Esophagus squamous epithelium (tissue), 5 donors: ENCODE results near the gene PLSCR3. TPM values are rescaled to one million over a fixed set of nuclear protein-coding genes. Genes with fewer than 3 reads are reported as not detected.
"Not testable (repeated sequence)": the region's sequence is repeated elsewhere in the genome, so short reads cannot be mapped to it uniquely, and the experiment has no call there.

ENCODE experiments used
- DNase-seq: peaks from one replicate; lab custom pipeline; 2025; lab: John Stamatoyannopoulos, UW
- H3K27ac ChIP-seq, 4 donors: fragments of 200-600 bp; sonication (generic); one replicate each; pipeline ENCODE4 v1.5.1; 2016 to 2019; ENCODE audit warnings: mild to moderate bottlenecking in 1 of 4
- H3K27me3 ChIP-seq, 4 donors: fragments of 200-600 bp; sonication (generic); 1 replicate in 3 of 4; 2 replicates in 1 of 4; pipeline versions ENCODE4 v1.5.1 to v1.6.0; 2017 to 2021; ENCODE audit warnings: antibody characterized with exemption in 1 of 4
- H3K36me3 ChIP-seq, 3 donors: fragments of 200-600 bp; sonication (generic); one replicate each; pipeline ENCODE4 v1.5.1; 2016 to 2019
- H3K4me1 ChIP-seq, 3 donors: fragments of 200-600 bp; sonication (generic); one replicate each; pipeline ENCODE4 v1.5.1; 2017 to 2019
- H3K4me3 ChIP-seq, 4 donors: fragments of 200-600 bp; sonication (generic); 1 replicate in 3 of 4; 2 replicates in 1 of 4; pipeline ENCODE4 v1.5.1; 2016 to 2019; ENCODE audit warnings: mild to moderate bottlenecking in 2 of 4, moderate library complexity in 1 of 4
- H3K9me3 ChIP-seq, 3 donors: fragments of 200-600 bp; sonication (generic); one replicate each; pipeline ENCODE4 v1.5.1; 2016 to 2019
- POLR2A ChIP-seq, 4 donors: fragments of 450-650 bp; IDR thresholded peaks; one replicate each; pipeline ENCODE4 v1.6.1; 2017; ENCODE audit warnings: antibody characterized with exemption in 4 of 4, mild to moderate bottlenecking in 4 of 4, moderate library complexity in 3 of 4
- WGBS, 2 donors: methylation state at CpG; one replicate each; pipeline ENCODE4 v1.1.5; 2018; 5-methylcytosine and 5-hydroxymethylcytosine counted together
- intact Hi-C: fragments of 100-400 bp; cut with DNase I; formaldehyde crosslinking; loops from one replicate; pipeline ENCODE4 v1.15.0; 2022
- total RNA-seq, 4 donors: library from RNA; depleted of rRNA; stranded (reverse); fragments of >200 nt; gene quantifications; one replicate each; pipeline ENCODE4 v1.1.0, GENCODE V29; 2016
- TF ChIP-seq, protein P1 (sequence below), 6 experiments: fragments of 450-650 bp in 4 of 6; fragments of 200-600 bp in 2 of 6; sonication (generic) in 2 of 6; IDR thresholded peaks; one replicate each; pipeline ENCODE4 v1.5.1; 2016 to 2019; ENCODE audit warnings: antibody characterized with exemption in 6 of 6, mild to moderate bottlenecking in 4 of 6, moderate library complexity in 4 of 6
- donor health status: DM: yes; HTN: yes; CAD: no.

The PLSCR3 gene
- total RNA-seq, 4 donors from 2014 or later = 18.6 to 33.5 (median 24.7) TPM

GRCh38 chr17:7380321-7380720 lies 14.0 kb downstream of the PLSCR3 start:
- peaks cover 0 to 5% (median 0%) of the 10 kb centered on the region in 4 donors for H3K27me3 ChIP-seq
- H3K27ac ChIP-seq = peak overlapping the region; percentile 81 to 89 (median 85)
- WGBS, 2 donors = 20% methylated on average over 2 of the region's 7 CpGs; no CpG with 5 or more reads in 1 of the 2 donors
- peak overlapping the region; percentile 49 to 73 (median 68) for H3K4me3 ChIP-seq
- H3K36me3 ChIP-seq = peaks cover 0 to 25% (median 0%) of the 10 kb centered on the region in 3 donors
- peaks cover 0 to 5% (median 0%) of the 10 kb centered on the region in 3 donors for H3K9me3 ChIP-seq
- H3K4me1 ChIP-seq = peaks cover 20 to 53% (median 31%) of the 10 kb centered on the region in 3 donors
- DNase-seq = no peak
- intact Hi-C loops = no loop called here
- TF ChIP-seq, protein P1, sequence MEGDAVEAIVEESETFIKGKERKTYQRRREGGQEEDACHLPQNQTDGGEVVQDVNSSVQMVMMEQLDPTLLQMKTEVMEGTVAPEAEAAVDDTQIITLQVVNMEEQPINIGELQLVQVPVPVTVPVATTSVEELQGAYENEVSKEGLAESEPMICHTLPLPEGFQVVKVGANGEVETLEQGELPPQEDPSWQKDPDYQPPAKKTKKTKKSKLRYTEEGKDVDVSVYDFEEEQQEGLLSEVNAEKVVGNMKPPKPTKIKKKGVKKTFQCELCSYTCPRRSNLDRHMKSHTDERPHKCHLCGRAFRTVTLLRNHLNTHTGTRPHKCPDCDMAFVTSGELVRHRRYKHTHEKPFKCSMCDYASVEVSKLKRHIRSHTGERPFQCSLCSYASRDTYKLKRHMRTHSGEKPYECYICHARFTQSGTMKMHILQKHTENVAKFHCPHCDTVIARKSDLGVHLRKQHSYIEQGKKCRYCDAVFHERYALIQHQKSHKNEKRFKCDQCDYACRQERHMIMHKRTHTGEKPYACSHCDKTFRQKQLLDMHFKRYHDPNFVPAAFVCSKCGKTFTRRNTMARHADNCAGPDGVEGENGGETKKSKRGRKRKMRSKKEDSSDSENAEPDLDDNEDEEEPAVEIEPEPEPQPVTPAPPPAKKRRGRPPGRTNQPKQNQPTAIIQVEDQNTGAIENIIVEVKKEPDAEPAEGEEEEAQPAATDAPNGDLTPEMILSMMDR (IDR thresholded peaks at IDR 0.05) = no peak
- TF ChIP-seq POLR2A (IDR thresholded peaks at IDR 0.05) = no peak

- Histone ChIP-seq H3K4me1 (peaks cover 19 to 45% (median 30%) of the 10 kb centered on the region in 3 donors), H3K9me3 (peaks cover 0 to 5% (median 0%) of the 10 kb centered on the region in 3 donors), H3K27me3 (peaks cover 0 to 5% (median 0%) of the 10 kb centered on the region in 4 donors), H3K4me3 (no peak overlapping the region), H3K27ac (no peak overlapping the region), H3K36me3 (peaks cover 0 to 13% (median 0%) of the 10 kb centered on the region in 3 donors)
- 91 to 97% methylated on average over 3 of the region's 3 CpGs for WGBS, 2 donors
- intact Hi-C loops = no loop called here
- DNase-seq = no peak
- TF ChIP-seq, protein P1 (IDR thresholded peaks at IDR 0.05) = no peak
- no peak for TF ChIP-seq POLR2A (IDR thresholded peaks at IDR 0.05)
These were observed 15.2 kb downstream of the PLSCR3 start for GRCh38 chr17:7379134-7379533.

DNA sequence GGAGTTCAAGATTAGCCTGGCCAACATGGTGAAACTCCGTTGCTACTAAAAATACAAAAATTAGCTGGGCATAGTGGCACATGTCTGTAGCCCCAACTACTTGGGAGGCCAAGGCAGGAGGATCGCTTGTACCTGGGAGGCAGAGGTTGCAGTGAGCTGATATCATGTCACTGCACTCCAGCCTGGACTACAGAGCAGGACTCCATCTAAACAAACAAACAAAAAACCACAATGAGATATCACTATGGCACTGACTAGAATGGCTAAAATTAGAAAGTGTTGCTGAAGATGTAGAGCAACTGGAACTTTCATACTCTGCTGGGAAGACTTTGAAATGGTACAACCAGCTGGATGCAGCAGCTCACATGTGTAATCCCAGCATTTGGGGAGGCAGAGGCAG lies 20.0 kb downstream of the PLSCR3 start:
- intact Hi-C loops = no loop called here
- DNase-seq = no peak
- 83 to 88% methylated on average over 2 of the region's 2 CpGs for WGBS, 2 donors
- no peaks in the 10 kb centered on the region for H3K4me1 ChIP-seq
- H3K27me3 ChIP-seq = no peaks in the 10 kb centered on the region
- peaks cover 0 to 5% (median 0%) of the 10 kb centered on the region in 3 donors for H3K9me3 ChIP-seq
- no peaks in the 10 kb centered on the region for H3K36me3 ChIP-seq
- no peak for TF ChIP-seq POLR2A (IDR thresholded peaks at IDR 0.05)
- TF ChIP-seq, protein P1 (IDR thresholded peaks at IDR 0.05) = no peak
- H3K27ac ChIP-seq = no peak overlapping the region
- no peak overlapping the region for H3K4me3 ChIP-seq

DNA sequence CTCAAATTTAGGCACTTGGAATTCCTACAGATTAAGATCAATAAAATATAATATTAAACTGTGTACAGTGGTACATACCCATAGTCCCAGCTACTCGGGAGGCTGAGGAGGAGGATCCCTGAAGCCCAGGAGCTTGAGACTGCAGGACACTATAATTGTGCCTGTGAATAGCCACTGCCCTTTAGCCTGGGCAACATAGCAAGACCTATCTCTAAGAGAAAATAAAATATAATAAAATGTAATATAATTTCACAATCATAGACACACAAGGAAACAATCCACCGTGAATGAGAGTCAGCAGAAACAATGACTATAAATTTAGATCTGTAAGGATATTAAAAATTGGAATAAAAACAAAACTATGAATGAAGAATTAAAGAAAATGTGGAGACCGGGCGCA lies 23.5 kb downstream of the PLSCR3 start:
- 67 to 77% methylated on average over 4 of the region's 4 CpGs for WGBS, 2 donors
- H3K36me3 ChIP-seq = no peaks in the 10 kb centered on the region
- no peak for DNase-seq
- intact Hi-C loops = no loop called here
- TF ChIP-seq, protein P1 (IDR thresholded peaks at IDR 0.05) = no peak
- no peak for TF ChIP-seq POLR2A (IDR thresholded peaks at IDR 0.05)
- H3K9me3 ChIP-seq = no peaks in the 10 kb centered on the region
- no peaks in the 10 kb centered on the region for H3K4me1 ChIP-seq
- H3K27me3 ChIP-seq = no peaks in the 10 kb centered on the region
- H3K27ac ChIP-seq = no peak overlapping the region
- no peak overlapping the region for H3K4me3 ChIP-seq

GRCh38 chr17:7369825-7370224 lies 24.5 kb downstream of the PLSCR3 start:
- no peaks in the 10 kb centered on the region for H3K36me3 ChIP-seq
- H3K27ac ChIP-seq = no peak overlapping the region
- no peaks in the 10 kb centered on the region for H3K4me1 ChIP-seq
- intact Hi-C loops = no loop called here
- no peaks in the 10 kb centered on the region for H3K27me3 ChIP-seq
- no peak for DNase-seq
- 72 to 73% methylated on average over 4 to 5 of the region's 5 CpGs for WGBS, 2 donors
- TF ChIP-seq POLR2A (IDR thresholded peaks at IDR 0.05) = no peak
- TF ChIP-seq, protein P1 (IDR thresholded peaks at IDR 0.05) = no peak
- no peak overlapping the region for H3K4me3 ChIP-seq
- no peaks in the 10 kb centered on the region for H3K9me3 ChIP-seq

GRCh38 chr17:7368599-7368994 lies 25.7 kb downstream of the PLSCR3 start:
- intact Hi-C loops = not testable (repeated sequence)

More at GRCh38 chr17:7368599-7368994, 25.7 kb downstream of the PLSCR3 start:
- not testable (repeated sequence) for H3K9me3 ChIP-seq, H3K4me1 ChIP-seq, H3K27me3 ChIP-seq, DNase-seq, H3K4me3 ChIP-seq, H3K36me3 ChIP-seq, H3K27ac ChIP-seq
- whole genome bisulfite sequencing, 2 donors = 82 to 85% methylated on average over 5 of the region's 5 CpGs
